ENCODE measurements around the gene LMBR1L.

Gene LMBR1L

DNA sequence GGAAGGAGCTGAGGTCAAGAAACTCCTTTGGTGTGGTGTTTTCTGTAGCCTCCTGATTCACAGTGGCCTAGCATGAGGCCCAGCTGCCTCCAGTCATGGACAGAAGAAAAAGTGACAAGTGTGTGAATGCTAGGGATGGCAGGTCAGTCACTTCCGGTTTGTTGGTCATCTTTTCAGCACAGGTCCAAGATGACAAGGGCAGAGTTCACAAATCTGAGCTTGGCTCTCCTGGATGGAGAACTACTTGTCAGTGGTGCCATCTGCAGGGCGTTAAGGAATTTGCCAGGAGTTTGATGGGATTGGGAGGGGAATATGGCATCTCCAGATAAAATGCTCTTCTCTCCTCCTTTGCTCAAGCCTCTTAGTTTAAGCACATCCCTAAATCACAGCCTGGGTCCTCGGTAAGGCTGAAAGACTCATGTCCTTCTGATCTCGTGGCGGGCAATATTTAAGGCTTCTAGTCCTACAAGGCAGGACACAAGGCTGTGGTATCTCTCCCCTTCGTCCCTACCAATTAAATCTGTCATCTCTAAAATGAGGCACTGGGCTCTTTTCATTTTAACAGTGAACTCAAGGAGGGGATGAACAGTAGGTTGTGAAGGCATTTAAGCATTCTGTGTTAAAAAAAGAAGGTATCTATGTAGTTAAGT lies 10.5 kb upstream of the LMBR1L start:
- in situ Hi-C loops (cut with MboI; ENCODE audit: low sequenced_read_pairs), result no loop called here

DNA sequence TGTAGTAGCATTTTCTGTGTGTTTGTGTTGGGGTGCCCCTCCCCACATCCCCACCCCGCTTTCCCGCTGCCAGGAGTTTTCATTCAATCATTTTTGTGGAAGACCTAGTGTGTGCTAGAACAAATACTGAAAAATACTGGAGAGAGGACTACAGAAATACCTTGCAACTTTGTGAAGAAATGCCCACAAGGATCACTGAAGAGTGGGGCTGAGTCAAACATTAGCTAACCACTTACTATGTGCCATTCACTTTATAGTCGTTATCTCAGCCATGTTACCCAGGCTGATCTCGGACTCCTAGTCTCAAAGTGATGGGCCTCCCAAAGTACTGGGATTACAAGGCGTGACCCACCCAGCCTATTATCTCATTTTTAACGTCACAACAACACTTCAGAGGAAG lies 559 bp upstream of the LMBR1L start:
- in situ Hi-C loops (cut with MboI; ENCODE audit: low sequenced_read_pairs), result no loop called here

DNA sequence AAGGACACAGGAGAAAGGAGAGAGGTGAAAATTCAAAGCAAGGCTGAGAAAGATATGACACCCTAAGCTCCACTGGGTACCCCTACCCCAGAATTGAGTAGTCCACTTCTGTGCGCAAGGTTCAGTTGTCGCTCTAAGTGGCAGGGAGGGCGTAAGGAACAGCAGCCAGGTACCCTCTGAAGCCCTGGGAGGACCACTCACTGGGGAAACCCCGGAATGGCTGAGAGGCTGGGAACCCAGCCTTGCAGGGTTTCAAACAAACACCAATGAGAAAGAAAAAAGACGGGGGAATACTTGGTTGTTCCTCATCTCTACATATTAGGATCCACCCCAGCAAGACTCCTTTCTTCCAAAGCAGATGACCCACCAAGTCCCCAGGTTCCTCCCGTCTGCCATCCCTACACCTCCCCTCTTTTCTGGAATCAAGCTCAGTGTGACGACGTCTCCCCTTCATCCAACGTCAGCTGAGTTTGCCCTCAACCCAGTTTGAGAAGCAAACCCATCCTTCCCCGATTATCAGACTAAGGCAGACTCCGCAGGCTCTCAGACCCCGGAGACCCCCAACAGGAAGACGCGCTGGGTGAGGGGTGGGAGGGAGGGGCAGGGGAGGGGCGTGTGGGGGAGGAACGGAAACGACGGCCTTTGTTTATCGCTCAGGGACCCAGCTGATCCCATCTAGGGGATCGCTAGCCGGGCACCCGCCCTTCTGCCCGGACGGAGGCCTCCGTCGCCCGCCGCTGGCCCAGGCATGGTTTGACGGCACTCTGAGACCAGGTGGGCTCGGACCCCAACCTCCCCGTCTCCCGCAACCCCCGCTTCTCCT lies 795 bp downstream of the LMBR1L start:
- in situ Hi-C loops (cut with MboI; ENCODE audit: low sequenced_read_pairs), result no loop called here

DNA sequence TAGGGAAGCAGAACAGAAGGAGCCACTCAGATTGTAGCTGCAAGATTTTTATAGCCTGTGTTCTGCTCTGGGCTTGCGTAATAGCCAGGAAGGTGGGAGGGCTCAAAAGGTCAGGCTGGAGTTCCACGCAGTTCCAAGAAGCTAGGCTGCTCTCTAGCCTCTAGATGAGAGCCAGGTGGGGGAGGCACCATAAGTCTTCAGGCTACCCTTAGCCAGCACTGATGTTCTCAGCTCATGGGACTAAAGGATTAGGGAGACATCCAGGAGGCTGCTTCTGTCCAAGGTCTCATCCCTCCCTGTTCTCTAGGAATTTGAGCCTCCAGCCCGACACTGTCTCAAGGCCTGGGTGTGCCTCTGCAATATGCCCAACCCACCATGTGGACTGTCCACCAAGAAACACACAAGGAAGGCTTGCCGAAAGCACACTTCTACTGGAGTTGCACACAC lies 1.7 kb downstream of the LMBR1L start:
- in situ Hi-C loops (cut with MboI; ENCODE audit: low sequenced_read_pairs), result no loop called here

DNA sequence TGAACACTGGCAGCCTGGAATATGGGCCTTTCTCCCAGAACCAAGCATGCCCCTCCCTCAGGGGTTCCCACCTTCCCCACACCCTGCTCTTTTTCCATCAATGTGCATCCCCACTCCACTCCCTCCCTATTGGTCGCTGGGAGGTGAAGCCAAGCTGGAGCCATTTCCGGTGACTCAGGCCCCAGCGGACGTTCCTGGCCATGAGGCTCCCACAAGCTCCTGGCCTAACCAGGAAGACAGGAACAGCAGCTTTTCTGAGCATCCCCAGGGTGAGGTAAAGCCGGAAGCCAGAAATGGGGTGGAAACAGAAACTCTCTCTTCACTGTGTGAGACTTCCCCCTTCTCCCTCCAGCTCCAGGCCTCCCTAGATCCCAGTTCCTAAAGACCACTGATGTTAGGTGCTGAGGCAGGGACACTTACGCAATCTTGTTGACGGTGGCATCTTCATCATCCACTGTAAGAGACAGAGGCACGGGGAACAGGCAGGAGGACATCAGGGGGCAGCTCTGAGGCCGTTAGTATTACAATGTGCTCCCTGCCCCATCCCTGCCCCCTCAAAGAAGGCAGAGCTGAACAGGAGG lies 5.1 kb downstream of the LMBR1L start:
- in situ Hi-C loops (cut with MboI; ENCODE audit: low sequenced_read_pairs), result no loop called here

DNA sequence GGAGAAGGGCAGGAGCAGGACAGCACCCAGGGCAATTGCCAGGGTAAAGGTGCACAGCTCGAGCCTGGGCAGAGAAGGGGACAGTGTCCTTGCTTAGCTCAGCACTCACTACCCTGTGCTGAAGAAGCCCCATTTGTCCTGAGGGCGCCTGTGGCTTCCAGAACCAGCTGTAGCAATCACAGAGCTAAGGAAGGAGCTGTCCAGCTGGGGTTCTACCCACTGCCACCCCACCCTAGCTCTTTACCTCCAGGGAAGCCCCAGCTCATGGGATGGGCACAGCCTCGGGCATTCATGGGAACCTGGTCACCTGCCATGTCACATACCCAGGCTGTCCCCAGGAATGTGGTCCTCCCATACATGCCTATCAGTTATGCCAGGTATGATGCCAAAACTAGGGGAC lies 5.8 kb downstream of the LMBR1L start:
- in situ Hi-C loops (cut with MboI; ENCODE audit: low sequenced_read_pairs), result no loop called here

DNA sequence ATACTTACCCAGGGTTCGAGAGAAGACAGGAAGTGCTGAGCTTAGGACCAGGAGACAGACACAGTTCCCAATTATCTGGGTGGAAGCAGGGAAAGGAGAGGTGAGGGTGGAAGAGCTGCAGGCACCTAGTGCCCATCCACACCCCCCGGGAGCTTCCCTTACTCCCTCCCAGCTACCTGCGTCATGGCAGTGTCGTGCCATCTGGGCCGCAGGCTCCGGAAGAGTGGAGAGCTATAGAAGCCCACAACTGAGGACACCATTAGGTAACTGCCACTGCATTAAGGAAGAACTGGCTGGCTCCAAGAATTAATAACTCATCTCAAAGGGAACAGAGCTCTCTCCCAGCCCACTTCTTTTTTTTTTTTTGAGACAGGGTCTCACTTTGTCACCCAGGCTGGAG lies 10.3 kb downstream of the LMBR1L start:
- in situ Hi-C loops (cut with MboI; ENCODE audit: low sequenced_read_pairs), result no loop called here

DNA sequence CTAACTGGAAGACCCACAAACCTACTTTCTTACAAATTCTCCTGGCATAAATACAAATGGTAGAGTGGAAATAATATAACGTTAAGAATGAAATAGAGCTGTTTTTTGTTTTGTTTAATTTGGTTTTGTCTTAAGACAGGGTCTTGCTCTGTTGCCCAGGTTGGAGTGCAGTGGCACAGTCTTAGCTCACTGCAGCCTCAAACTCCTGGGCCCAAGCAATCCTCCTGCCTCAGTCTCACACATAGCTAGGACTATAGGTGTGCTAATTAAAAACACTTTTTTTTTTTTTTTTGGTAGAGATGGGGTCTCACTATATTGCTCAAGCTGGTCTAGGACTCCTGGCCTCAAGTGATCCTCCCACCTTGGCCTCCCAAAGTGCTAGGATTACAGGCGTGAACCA lies 11.9 kb downstream of the LMBR1L start:
- in situ Hi-C loops (cut with MboI; ENCODE audit: low sequenced_read_pairs), result no loop called here

DNA sequence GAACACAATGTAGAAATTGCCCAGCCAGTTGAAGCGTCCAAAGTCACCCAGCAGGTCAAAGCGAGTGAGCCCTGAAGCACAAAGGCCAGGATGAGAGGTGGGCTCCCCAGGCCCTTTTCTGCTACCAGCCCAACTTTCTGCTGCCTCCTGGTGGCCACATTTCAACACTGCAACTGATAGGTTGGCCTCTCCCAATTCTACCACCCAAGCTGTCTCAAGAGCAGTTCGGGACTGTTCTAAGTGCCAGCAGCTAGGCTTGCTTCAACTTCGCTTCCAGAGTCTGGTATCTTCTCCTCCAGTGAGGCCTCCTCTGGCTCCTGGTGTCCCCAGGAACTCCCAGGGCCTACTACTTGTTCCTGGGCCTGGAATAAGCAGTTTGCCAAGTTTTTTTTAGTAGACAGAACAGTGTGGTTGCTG lies 12.6 kb downstream of the LMBR1L start:
- in situ Hi-C loops (cut with MboI; ENCODE audit: low sequenced_read_pairs), result no loop called here

DNA sequence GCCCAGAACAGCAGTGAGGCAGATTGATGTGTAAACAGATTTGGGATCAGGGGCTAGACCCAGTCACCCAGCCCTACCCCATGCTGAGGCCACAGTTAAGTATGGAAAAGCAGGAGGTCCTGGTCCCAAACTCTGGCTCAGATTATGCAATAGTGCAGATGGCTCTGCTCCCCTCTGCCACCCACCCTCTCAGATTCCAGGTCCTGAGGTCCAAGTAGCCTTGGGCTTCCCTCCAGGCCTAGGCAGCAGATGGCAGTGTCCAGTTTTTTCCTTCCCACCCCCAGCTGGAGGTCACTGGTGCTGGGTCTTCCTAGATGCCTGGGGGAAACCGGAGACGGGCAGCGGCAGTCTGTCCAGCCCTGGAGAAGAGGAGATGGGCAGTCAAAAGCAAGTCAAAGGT lies 13.3 kb downstream of the LMBR1L start:
- in situ Hi-C loops (cut with MboI; ENCODE audit: low sequenced_read_pairs), result no loop called here

DNA sequence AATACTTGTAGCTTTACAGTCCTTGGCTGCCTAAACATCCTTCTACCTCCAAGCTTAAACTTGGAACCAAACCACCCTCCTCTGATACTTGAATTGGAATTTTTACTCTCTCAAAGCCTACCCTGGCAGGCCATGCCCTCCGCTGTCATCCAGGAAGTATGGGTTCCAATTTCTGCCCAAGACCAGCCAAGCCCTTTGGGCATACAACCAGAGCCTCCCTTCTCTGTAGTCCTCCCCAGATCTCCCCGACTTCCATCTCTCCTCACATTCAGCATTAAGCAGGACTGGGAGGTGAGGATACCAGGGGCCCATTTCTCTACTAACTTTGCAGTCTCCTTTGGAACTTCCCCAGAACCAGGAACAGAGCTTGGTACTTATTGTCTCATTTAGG lies 15.7 kb downstream of the LMBR1L start:
- in situ Hi-C loops (cut with MboI; ENCODE audit: low sequenced_read_pairs), result no loop called here

DNA sequence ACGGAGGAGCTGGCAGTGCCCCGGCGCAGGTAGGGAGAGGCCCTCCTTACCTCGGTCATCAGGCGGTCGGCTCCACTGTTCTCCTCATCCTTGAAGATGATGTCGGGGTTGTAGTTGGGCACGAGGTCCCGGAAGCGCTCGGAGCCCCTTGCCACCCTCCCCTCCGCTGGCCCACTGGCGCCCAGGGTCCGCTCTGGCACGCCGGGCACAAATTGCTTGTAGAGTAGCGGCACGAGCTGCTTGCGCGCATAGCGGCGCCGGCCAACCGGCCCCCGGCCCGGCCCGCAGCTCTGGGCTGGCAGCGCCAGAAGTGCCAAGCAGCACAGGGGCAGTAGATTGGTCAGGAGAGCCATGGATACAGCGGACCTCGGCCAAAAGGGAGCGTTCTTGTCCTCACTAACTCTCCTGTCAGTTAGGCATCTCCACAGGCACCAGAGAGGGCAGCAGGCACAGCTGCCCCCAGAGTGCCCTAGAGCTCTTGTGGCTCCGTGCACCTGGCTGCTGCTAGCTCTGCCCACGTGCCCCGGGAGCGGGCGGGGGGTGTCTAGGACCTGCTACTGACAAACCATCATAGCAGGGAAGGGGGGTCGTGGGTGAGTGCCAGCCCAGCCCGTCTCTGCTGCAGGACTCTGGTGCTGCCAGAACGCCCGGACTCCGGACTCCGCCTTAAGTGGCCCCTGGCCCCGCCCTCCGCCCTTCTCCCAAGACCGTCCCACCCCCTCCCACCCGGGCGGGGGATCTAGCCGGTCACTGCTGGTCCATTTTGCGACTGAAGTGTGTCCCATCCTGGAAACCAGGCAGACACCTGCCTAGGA lies 16.3 kb downstream of the LMBR1L start, which contains the start of gene DHH:
TSS of gene DHH (minus strand) at position 642 of the 815 bp plus-strand sequence. CDS start at position 353, 289 bp downstream.
- in situ Hi-C loops (cut with MboI; ENCODE audit: low sequenced_read_pairs), result no loop called here

DNA sequence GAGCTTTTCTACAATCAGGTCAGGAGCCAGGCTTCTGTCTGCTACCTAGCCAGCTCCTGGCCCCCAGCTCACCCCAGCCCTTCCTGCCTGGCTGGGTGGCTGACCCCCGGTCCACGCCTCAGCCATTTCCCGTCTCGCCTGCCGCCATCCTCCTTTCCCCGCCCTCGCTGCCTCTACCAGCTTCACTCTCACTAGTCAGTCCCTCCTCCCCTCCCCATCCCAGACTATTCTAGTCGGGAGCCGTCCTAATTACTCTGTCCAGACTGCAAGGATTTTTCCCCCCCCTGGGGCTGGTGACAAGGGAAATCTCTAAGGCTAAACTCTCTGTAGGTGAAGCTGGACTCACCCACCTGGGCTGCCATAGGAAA lies 16.9 kb downstream of the LMBR1L start:
- in situ Hi-C loops (cut with MboI; ENCODE audit: low sequenced_read_pairs), result no loop called here

DNA sequence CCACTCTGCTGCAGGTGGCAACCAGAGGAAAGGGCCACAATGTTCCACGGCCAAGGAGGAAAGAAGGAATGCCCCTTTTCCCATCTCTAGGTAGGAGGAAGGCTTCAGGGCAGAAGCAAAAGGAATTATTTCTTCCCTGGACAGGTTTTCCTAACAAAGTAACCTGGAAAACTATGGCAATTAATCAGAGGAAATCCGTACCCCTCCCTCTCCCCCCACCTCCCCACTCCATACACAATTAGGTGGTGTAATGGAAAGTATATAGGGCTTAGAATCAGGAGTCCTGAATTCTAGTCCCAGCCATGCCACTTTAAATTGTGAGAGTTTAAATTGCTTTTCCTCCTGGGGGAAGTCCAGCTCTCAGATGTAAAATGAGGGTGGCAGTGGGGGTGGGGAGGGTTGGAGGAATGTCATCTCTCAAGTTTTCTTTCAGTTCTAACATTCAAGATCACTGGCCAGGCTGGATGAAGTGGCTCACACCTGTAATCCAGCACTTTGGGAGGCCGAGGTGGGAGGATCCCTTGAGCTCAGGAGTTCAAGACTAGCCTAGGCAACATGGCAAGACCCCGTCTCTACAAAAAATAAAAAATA lies 17.7 kb downstream of the LMBR1L start:
- in situ Hi-C loops (cut with MboI; ENCODE audit: low sequenced_read_pairs), result no loop called here

DNA sequence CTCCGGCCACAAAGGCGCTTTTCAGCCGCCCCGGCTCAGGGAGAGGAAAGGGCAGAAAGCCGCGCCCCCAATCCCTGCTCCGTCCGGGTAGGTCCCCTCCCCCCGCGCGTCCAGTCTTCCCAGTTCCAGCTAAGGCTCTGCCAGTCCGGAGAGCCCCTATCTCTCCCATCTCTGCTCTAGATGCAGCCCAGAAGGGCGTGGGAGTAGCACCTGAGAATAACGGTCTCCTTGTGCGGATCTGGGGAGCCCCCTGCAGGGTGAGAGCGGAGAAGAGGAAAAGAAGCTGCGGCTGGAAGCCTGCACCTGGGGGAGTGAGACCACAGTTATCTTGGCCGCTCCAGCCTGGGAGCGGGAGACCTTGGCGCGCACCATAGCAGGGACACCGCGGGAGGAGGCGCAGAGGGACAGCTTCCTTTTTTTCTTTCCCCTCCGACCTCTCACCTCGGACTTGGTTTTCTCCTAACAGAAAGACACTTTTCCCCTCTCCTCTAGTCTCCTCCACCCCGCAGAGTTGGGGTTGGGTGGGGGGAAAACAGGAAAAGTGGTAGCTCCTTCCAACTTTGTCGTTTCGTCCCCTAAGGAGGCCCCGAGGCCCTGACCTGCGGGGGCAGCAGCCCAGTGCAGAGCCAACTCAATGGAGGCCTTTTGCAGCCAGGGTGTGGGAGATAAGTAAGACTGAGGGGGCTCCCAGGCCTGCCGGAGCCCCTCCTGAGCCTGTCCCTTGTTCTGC lies 18.4 kb downstream of the LMBR1L start:
- in situ Hi-C loops (cut with MboI; ENCODE audit: low sequenced_read_pairs), result no loop called here

DNA sequence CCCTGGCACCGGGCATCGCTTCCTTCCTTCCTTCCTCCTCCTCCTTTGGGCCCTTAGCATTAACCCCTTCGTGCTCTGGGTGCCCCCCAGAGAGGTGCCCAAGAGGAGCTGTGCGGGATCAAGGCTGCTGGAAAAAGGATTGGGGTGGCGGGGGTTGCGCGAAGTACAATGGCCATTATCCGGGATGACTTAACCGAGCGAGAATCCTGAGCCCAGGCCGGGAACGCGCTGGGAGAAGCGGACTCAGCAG lies 18.9 kb downstream of the LMBR1L start:
- in situ Hi-C loops (cut with MboI; ENCODE audit: low sequenced_read_pairs), result no loop called here

DNA sequence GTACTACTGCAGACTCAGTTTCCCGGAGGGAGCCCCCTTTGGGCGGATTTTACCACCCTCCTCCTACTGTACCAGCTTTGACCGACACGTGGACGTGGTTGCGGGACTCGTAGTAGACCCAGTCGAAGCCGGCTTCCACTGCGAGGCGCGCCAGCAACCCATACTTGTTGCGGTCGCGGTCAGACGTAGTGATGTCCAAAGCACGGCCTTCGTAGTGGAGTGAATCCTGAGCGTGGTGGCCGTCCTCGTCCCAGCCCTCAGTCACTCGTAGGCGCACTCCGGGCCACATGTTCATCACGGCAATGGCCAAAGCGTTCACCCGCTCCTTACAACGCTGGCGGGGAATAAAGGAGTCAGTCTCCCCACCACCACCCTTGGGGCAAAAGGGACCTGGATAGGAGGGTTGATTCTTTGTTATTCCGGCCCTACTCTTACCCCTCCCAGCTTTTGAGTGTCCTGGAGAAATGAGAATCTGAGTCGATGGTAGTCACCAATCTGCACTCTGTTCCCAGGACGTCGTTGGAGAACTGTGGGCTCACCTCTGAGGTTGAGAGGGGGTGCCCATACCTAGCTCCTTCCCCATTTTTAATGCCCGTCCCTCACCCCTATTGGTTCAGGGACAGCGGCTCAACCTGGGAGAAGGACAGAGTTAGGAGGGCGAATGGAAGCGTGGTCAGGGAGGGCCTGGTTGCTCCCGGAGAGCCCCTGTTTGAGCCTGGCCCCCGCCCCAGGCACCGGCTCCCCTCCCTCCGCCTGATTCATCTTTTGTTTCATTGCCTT lies 19.4 kb downstream of the LMBR1L start:
- in situ Hi-C loops (cut with MboI; ENCODE audit: low sequenced_read_pairs), result no loop called here

DNA sequence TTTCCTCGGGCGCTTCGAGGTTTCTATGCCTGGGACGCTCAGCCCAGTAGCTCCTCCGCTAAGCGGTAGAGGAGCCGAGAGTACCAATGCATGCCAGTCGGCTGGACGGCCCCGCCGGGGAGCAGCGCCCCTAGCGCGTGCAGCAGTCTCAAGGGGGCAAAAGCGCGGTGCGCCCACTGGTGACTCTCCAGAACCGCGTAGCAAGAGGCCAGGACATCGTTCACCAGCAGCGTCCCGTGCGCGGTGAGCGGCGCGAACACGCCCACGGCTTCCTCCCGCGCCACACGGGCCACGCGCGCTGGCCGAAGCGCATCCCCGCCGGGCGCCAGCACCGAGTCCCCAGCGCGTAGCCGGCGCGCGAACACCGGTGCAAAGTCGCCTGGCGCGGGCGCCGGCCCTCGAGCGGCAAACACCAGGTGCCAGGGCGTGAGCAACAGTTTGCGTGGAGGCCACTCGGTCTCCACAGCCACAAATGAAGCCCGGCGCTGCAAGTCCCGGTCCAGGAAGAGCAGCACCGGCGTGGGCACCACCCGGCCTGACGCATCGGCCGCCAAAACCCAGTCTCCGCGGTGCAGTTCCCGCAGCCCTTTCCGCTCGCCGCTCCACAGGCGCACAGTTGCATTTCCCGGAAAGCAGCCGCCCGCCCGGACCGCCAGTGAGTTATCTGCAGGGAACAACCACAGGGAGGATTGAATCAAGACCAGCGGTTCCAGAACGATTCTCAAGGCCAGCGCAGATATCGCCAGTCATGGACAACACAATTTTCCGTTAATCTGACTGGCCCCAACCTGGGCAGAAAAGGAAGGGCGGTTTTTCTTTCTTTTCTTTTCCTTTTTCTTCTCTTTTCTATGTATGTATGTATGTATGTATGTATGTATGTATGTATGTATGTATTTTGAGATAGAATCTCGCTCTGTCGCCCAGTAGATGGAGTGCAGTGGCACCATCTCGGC lies 20.6 kb downstream of the LMBR1L start:
- in situ Hi-C loops (cut with MboI; ENCODE audit: low sequenced_read_pairs), result no loop called here

DNA sequence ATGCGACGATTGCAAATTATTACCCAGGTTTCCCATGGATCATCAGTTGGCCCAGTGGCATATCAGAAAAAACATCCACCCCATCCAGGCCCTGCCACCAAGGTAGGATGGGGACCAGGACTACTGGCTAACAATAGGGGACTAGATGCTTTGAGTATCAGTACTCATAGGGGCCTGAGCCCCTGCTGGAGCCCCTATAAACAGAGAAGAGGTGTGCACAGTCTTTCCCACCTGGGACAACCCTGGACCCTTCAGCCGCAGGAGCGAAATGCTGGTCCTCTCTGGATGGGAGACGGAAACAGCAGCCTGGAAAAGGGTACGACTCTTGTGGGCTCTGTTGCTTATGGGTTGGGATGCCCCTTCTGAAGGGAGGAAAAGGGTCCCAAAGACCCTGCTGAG lies 21.7 kb downstream of the LMBR1L start:
- in situ Hi-C loops (cut with MboI; ENCODE audit: low sequenced_read_pairs), result no loop called here

All from HL-60/S4 treated with retinoic acid at 250 ng/mL for 4 days and 3 days (cell line).